ENCODE results near the gene KSR2. TPM values are rescaled to one million over a fixed set of nuclear protein-coding genes. Genes with fewer than 3 reads are reported as not detected.

KSR2 gene
- total RNA-seq, 1 experiment from 2014 or later: 0.24 TPM

DNA sequence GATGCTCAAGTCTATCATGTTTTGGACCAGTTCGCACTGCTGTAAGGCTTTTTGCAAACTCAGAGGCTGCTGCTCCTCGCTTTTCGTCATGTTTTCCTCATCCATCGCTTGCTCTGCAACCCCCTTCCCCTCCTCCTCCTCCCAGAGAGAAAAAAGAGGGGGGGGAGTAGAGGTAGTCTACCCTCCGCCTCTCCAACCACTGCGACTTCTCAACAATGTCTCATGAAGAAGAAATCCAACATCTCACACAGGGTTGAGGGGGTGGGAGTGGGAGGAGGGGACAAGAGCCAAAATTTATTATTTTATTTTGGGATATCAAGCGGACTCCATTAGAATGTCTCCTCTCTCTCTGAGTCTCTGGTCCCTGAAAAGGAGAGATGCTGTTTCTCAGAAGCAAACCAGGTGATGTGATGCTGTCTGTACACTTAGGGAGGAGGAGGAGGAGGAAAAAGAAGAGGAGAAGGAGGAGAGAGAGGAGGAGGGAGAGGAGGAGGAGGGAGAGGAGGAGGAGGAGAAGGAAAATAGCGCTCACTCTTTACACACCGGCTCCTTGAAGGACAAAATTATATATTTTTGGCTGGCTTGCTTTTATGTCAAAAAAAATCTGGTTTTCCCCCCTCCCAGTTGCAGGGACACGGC, 520 bp downstream of the KSR2 start:
- no peak for DNase-seq (ENCODE audit: low read depth)

DNA sequence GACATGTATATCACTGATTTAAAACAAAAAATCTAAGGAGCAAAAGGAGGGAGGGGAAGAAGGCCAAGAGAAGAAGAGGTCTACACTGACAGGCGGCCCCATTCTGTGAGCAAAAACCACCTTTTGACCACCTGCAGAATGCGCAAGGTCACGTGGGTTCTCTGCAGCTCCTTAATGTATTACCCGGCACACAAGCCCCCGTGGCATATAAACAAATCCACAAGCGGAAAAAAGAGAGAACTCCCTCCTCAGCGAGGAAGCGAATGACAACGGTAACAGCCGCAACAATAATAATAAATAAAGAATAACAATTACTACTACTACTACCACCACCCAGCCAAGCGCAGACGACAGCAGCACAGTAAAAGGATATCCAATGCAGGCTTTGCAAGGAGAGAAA, 1.3 kb downstream of the KSR2 start:
- no peak for DNase-seq (ENCODE audit: low read depth)

GRCh38 chr12:117967043-117967442, 1.7 kb downstream of the KSR2 start:
- no peak for DNase-seq (ENCODE audit: low read depth)

- no peak for DNase-seq (ENCODE audit: low read depth)
Measured at GRCh38 chr12:117966511-117966910, 2.3 kb downstream of the KSR2 start.

DNA sequence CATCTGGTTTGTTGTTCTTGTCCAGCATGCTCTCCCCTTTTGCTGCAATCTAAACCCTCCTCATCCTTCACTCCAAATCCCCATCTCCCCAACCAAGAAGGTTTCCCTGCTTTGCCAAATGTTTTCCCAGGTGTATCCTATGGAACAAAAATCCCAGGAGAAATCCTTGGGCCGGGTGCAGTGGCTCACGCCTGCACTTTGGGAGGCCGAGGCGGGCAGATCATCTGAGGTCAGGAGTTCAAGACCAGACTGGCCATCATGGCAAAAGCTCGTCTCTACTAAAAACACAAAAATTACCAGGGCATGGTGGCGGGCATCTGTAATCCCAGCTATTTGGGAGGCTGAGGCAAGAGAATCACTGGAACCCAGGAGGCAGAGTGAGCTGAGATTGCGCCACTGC, 5.0 kb downstream of the KSR2 start:
- DNase-seq (ENCODE audit: low read depth): no peak

- DNase-seq (ENCODE audit: low read depth): no peak
Measured at GRCh38 chr12:117936722-117937484, 31.9 kb downstream of the KSR2 start.

GRCh38 chr12:117933545-117933944, 35.2 kb downstream of the KSR2 start:
- no peak for DNase-seq (ENCODE audit: low read depth)

DNA sequence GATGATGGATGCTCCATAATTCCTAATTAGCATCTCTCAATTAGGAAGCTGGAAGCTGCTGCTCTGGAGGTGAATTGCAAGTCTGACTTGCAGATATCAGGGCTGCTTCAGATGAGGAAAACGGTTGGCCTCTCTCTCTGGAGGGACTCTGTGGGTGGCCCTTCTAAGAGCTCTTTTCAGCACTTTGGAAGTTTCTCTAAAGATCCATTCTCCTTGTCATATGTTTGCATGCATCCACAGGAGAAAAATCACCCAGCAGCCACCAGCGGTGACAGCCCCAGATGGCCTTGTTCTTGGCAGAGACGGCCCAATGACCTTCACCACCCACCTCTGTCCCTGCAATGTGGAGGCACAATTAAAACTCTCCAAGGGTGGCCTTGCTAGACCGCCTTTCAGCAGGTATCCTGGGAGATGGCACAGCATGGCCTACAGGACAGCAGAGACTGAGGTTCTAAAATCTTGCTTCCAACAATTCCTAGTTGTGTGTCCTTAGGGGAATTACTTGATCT, 42.3 kb downstream of the KSR2 start:
- no peak for DNase-seq (ENCODE audit: low read depth)

- no peak for DNase-seq (ENCODE audit: low read depth)
Measured at GRCh38 chr12:117921929-117922777, 46.6 kb downstream of the KSR2 start.

DNA sequence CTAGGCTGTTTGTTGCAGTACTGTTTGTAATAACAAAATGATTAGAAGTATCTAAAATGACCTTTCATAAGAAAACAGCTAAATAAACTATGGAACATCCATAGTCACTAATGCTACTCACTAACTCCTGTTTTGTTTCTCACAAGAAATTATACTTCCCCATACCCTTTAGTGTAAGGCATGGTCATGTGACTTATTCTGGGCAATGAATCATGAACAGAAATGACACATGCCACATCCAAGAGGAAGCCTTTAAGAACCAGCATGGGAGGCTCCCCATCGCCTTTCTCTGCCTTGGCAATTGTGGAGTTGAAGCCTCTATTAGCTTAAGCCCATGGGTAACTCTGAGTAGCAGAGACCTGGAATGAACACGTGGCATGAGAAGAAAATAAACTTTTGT, 49.3 kb downstream of the KSR2 start:
- no peak for DNase-seq (ENCODE audit: low read depth)

GRCh38 chr12:117914686-117915085, 54.1 kb downstream of the KSR2 start:
- no peak for DNase-seq (ENCODE audit: low read depth)

- no peak for DNase-seq (ENCODE audit: low read depth)
Measured at GRCh38 chr12:117912756-117913155, 56.0 kb downstream of the KSR2 start.

DNA sequence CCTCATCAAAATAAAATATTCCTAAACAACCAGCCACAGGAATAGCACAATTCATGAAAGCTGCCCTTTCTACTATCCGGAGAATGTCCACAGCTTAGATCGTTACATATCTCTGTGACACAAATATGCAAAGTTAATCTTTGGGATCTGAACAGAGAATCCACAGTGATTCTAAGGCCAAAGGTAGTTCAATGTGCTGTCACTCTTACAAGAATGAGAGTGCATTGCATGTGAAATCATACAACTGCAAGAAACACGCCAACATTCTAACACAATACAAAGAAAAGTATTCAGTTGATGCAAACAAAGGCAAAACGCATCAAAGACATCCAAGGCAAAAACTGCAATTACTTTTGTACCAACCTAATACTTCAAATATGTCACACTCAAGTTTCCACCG, 60.4 kb downstream of the KSR2 start:
- DNase-seq (ENCODE audit: low read depth): no peak

DNA sequence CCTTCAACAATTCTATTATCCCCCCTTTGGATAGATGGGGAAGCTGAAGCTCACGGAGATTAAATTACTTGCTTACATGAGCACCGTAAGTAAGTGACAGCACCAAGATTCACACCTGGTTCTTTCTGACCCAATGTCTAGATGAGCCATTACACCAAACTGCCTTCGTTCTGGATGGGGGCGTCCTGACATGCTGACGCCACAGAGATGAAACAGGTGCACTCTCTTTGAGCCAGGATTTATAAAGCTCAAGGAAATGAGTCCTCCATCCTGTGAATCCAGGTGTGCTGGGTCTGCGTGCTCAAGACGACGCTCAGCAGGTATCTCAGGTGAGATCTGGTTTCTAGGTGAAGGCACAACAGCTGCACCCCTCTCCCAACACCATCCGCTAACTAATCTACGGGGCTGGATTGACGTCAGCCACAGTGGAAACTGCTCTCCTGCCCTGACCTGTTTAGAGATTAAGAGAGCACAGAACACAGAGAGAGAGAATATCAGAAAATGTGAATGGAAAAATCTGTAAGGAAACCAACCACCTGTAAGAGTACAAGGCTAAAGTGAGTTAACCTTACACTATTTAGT, 61.6 kb downstream of the KSR2 start:
- DNase-seq (ENCODE audit: low read depth): no peak

- DNase-seq (ENCODE audit: low read depth): no peak
Measured at GRCh38 chr12:117904051-117904450, 64.7 kb downstream of the KSR2 start.

DNA sequence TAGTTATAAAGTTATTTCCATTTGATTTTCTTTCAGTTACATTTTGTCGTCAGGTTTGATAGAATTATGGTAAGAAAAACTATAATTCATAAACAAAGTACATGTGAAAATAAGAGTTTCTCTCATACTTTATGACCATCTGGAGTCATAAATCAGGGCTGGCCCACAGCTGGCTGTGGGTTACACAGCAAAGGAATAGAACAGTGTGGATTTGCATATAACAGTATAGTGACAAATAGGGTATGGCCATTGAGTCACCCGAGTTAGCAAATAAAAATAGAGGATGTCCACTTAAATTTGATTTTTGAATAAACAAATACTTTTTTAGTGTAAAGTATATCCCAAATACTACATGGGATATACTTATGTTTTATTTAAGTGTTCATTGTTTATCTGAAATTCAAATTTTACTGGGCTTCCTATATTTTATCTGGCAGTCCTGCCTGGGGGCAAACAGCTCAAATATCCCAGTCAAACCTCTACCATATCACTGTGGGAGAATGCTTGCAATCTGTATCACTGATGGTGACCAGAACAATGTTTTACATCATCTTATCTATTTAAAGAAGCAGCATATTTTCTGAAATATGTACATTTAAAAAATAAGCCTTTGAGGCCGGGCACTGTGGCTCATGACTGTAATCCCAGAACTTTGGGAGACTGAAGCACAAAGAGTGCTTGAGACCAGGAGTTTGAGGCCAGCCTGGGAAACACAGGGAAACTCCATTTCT, 65.5 kb downstream of the KSR2 start:
- no peak for DNase-seq (ENCODE audit: low read depth)

DNA sequence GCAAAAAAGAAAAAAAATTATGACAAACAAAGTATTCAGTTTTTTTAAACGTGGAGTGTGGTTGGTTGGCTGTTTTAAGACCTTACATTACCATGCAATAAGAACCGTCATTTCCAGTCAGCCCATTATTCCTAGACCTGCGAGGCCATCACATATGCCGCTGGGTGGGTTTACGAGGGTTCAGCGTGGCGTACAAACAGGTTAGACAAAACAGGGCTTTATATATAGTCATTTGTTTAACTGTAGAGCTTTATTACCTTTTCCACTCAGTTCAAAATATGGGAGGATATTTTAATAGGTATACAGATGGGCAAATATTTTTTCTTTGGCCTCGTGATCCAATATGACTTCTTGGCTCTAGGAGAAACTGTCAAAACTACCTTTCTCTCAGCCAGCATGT, 67.2 kb downstream of the KSR2 start:
- DNase-seq (ENCODE audit: low read depth): no peak

DNA sequence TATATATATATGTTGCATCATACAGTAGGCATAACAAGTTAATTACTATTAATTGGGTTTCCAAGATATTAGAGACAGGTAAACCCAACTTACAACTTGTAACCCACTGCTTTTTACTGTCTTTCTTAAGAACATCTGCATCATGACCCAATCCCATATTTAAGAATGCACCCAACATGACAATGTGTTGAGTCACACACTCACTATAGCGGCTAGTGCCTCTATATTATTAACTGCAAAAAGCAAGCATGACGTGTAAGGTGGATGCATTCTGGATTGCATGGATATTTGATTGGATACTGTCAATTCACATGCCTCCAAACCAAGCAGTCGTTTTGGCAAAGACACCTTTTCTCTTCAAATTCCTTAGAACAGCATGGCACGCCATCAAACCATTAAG, 68.2 kb downstream of the KSR2 start:
- DNase-seq (ENCODE audit: low read depth): peak; percentile 73

DNA sequence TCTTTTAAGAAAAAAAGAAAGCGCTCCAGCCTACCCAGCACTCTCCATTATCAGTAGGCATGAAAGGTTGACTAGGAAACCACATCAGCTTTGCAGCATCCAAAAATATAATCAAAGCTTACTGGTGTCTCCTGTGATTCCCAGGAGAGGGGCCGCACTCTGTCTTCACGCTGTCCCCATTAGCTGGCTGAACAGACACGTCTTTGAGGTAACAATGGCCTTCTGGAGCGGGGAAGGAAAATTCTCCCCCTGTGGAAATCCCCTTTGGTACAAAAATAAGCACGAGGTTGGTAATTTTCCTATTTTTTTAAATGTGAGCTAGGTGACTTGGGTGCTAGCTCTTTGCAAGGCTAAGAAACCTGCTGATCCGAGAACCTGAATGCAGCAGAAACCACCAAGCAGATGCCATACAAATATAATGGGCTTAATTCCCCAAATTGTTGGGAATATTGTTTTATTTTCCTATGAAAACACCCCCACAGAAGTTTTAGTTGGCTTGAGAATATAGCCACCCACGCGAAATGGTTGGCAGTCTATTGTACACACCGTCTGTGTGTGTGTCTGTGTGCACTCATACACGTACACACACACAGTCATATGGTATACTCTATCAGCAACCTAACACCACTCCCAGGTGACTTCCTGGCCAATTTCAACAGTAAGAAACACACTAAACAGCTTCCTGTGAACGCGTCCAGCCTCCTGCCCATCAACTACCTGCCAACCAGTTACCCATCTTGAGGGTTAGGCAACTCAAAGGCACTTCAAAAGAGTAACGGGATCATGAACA, 71.2 kb downstream of the KSR2 start:
- no peak for DNase-seq (ENCODE audit: low read depth)

DNA sequence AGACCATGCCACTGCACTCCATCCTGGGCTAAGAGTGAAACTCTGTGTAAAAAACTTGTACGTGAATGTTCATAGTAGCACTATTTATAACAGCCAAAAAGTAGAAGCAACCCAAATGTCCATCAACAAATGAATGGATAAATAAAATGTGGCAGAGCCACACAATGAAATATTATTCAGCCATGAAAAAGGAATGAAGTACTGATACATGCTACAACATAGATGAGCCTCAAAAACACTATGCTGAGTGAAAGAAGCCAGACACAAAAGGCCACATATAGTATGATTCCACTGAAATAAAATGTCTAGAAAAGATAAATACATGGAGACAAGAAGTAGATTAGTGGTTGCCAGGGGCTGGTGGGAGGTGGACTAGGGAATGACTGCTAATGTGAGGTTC, 72.8 kb downstream of the KSR2 start:
- DNase-seq (ENCODE audit: low read depth): no peak

GRCh38 chr12:117892441-117892840, 76.3 kb downstream of the KSR2 start:
- DNase-seq (ENCODE audit: low read depth): no peak

Measured in RPMI7951 (cell line).